C1 segment of cervical spinal cord (tissue), 14 donors: ENCODE measurements around the gene SBK1.

Experiments used
- DNase-seq, 14 donors: peaks; one replicate each; lab custom pipeline; 2025; lab: John Stamatoyannopoulos, UW

Gene SBK1

DNA sequence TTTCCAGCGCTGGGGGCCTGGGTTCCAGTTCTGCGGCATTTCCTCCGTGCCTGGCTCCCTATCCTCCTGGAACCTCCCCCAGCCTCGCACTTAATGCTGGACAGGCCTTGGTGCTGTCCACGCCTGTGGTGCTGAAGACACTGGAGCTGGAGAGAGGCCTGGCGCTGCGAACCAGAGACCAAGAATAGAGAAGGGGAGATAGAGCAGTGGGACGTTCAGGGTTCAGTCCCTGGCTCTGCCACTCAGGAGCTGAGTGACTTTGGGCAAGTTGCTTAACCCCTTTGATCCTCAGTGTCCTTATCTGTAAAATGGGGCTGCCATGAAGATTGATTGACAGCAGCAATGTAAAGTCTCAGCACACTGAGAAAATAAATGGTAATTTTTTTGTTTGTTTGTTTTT is 11.9 kb downstream of the SBK1 start:
- peak in 1 of 14 donors; percentile 4 for DNase-seq

DNA sequence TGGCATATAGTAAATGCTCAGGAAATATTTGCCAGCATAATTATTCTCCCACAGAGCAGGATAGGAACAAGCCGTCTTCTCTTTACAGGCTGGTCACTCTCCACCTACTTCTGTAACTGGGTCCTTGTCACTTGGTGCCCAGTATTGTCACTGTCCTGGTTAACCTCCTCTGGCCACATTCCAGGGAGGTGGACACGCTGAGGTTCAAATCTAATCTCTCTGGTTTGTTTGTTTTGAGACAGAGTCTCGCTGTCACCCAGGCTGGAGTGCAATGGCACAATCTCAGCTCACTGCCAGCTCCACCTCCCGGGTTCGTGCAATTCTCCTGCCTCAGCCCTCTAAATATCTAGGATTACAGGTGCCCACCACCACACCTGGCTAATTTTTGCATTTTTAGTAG is 15.6 kb downstream of the SBK1 start:
- no peak for DNase-seq

DNA sequence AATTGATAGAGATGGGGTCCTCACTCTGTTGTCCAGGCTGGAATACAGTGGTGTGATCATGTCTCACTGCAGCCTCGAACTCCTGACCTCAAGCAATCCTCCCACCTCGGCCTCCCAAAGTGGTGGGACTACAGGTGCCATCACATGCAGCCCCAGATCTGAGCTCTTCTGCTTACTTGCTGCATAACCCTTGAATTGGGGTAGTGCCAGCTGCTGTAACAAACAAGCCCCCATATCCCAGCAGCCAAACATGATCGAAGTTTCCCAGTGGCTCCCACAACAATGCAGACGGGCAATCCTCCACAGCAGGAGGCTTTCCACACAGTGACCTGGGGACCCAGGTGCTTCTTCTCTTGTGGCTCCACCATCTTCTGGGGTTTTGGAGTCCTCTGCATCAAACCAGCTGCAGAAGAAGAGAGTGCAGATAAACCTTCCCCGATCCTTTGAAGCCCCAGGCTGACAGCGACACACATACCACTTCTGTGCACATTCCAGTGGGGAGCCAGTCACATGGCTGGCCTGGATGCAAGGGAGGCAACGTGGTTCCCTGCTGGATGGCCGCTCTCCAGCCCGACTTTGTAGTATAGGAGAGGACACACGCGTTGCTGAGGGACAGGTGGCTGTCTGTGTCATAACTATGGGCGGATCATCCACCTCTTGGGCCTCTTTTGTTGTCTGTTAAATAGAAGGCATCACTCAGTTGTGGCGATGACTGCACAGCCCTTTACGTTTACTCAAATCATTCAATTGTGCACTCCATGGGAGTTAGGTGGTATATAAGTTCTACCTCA is 16.7 kb downstream of the SBK1 start:
- peak in 1 of 14 donors; percentile 18 for DNase-seq

DNA sequence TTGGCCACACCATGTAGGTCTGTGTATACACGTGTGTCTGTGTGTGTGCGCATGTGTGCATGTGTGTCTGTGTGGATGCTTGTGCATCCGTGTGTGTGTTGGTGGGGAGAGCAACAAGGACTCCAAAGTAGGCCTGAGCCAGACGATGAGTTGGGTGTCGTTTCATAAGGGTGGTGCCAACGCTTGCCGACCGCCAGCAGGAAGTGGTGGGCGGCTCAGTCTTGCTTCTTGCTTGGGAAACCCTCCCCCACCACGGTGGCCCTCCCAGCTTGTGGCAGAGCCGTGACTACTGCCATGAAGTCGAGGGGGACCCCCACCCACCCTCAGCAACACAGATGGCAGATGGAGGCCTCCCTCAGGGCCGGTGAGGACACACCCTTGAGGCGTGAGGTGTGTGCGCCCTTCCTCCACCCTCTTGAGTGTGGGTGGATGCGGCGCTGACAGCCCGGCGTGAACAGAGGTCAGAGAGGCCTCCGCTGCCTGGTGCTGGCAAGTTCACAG is 17.5 kb downstream of the SBK1 start:
- DNase-seq, result no peak

DNA sequence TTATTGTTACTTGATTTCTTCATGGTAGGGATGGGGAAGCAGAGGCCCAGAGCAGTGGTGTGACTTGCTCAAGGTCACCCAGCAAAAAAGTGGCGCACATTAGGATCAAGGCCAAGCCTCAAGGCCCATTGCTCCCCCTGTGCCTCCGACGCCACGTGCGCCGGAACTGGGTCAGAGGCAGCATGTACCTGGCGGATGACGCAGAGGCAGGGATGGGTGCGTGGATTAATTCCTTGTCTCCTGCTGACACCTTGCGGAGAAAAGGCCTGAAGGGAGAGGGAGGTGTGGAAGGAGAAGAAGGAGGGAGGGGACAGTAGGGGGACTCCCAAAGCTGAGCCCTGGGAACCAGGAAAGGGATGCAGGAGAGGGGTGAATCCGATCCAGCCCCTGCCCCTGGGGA is 18.5 kb downstream of the SBK1 start:
- no peak for DNase-seq

DNA sequence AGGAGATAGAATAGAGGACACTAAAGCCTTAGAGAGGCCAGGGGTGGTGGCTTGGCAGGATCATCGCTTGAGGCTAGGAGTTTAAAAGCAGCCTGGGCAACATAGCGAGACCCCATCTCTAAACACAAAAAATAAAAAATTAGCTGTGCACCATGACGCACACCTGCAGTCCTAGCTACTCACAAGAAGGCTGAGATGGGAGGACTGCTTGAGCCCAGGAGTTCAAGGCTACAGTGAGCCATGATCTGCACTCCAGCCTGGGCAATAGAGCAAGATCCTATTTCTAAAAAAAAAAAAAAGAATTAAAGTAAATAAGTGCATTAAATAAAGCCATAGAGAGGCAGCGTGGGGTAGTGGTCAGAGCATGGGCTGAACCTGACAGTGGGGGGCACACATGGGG is 19.1 kb downstream of the SBK1 start:
- DNase-seq, result no peak

DNA sequence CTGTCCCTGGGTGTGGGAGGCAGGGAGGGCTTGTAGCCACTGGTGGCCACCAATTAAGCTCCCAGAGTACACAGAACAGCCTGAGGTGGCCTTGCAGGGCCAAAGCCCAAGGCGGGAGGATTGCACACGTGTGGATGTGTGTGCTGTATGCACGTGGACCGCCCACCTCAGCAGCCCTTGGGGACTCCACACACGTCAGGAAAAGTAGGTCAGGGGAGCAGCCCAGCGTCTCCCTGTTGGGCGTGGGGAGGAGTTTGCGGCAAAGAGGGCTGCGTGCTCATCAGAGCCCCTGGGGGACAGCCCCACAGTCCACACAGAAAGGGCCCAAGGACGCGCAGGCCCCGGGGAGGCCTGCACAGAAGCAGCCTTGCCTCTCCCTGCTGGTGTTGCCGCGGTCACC is 19.6 kb downstream of the SBK1 start:
- no peak for DNase-seq

DNA sequence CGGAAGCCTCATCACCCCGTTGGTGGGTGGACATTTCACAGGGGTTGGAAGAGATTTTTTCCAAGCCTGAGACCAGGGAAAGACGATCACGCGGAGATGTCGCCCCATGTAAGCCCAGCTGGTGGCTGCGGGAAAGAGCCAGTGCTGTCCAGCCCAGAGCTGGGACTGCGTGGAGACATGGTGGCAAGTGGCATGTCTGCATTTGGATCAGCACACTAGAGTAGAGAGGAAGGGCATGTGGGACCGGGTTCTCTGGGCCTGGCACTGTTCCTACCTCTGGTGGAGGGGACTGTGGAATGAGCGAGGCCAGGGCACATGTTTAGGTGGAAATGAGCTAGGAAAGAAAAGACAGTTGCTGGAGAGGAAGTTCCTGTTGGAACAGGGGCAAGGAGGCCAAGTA is 20.0 kb downstream of the SBK1 start:
- DNase-seq, result no peak

DNA sequence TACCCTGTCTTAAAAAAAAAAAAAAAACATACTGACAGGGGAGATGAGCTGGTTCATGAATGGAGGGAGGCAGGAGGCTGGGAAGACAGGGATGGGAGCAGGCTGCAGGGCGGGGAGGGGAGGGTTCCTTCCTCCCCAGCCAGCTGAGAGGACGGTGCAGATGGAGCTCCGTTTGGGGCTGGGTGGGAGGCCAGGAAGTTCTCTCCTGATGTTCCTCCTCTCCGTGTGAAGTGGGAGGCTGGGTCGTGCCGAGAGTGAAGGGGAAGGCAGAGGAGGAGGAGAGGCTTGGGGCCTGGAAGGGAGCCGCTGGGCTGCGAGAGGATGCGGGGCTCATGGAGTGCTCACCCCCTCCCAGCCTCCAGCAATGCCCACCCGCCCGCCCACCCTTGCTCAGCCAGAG is 21.3 kb downstream of the SBK1 start:
- DNase-seq, result no peak

DNA sequence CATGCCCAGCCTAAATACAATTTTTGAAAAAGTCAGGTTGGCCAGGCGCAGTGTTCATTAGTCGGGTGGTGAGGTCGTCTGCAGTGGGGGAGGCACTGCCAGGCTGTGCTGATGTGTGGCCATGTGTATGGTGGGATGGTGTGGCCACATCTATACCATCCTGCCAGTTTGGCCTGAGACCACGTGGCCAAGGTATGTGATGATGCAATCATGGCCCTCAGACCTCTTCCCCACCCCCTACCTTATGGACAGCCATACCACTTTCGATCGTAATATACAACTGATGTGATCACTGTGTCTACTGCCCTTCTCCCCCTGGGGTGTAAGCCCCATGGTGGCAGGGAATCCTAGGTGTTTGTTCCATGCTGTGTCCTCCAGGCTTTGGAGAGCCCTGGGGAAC is 23.7 kb downstream of the SBK1 start:
- no peak for DNase-seq

DNA sequence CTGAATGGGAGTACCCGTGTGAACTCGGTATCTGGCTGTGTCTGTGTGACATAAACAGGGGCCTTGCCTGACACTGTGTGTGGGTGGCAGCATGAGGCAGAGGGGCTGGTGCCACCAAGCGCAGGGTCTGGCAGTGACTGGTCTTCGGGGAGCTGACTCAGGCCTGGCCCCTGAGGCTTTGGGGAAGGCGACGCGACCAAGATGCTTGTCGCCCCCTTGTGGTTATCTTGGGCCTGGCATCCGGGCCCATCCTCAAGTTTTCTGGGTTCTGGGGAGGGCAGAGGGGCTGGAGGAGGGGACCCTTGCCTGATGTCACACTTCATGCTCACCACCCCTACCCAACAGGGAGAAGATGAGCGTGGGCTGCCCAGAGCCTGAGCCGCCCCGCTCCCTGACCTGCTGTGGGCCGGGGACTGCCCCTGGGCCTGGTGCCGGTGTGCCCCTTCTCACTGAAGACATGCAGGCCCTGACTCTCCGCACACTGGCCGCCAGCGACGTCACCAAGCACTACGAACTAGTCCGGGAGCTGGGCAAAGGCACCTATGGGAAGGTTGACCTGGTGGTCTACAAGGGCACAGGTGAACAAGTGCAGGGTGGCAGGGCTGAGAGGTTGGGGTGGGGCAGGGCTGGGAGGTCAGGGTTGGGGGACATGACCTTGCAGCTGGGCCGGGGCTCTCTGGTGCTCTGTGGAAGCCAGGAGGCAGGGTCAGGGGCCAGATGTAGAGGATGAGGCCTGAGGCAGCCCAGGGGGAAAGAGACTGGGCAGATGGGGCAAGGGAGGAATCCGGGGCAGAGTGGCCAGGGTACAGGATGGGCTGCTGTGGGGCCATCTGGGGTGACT is 24.9 kb downstream of the SBK1 start:
- DNase-seq, result peak in 8 of 14 donors; percentile 7 to 43 (median 32)

DNA sequence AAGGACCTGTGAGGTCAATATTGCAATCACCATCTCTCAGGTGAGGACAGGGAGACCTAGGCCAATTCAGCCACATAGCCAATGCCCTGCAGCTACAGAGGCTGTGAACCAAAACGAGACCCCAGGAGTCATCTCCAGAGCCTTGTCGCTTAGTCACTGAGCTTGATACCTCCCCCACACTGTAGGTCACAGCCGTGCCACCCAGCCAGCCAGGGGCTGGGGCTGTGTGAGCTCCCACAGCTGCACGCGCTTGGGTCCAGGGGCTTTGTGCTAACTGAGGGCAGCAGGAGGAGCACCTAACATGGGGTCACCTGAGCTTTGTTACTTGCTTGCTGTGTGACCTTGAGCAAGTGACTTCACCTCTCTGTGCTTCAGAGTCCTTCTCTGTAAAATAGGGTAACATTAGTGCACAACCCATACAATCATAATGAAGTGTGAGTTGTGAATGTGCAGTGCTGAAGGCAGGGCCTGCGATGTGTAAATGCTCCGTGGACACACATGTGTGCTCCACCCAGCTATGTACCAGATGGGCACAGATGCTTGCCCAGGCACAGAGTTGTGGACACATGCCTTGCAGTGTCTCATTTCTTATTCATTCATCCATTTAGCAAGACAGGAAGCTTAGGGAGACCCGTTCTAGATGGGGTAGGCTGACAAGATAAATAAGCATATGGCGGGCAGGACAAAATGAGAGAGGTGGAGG is 25.9 kb downstream of the SBK1 start:
- DNase-seq, result peak in 1 of 14 donors; percentile 0

DNA sequence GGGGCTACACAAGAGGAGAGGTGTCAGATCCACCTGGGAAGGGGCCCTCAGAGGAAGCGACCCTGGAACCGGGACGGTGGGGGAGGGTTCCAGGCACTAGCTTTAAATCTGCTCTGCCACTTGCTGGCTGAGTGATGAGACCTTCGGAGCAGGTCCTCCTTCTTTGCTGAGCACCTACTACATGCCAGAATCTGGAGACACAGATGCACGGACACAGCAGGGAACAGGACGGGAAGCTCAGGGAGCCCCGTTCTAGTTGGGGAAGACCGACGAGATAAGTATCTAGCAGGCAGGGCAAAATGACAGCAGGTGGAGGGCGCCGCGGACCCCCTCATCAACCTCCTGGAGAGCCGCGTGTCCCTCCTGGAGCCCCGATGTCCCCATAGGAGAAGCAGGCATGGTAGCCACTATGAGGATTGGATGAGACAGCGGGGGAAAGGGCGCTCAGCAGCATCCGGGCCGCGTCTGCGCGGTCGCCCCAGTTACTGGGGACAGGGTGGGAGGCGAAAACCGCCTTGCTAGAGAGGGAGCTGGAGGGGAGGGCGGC is 27.2 kb downstream of the SBK1 start:
- no peak for DNase-seq

DNA sequence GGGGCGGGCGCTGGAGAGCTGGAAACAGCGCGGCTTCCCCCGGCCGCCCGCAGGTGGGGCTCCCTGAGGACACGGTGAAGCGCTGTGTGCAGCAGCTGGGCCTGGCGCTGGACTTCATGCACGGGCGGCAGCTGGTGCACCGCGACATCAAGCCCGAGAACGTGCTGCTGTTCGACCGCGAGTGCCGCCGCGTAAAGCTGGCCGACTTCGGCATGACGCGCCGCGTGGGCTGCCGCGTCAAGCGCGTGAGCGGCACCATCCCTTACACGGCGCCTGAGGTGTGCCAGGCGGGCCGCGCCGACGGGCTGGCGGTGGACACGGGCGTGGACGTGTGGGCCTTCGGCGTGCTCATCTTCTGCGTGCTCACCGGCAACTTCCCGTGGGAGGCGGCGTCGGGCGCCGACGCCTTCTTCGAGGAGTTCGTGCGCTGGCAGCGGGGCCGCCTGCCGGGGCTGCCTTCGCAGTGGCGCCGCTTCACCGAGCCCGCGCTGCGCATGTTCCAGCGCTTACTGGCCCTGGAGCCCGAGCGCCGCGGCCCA is 27.8 kb downstream of the SBK1 start:
- DNase-seq, result no peak

DNA sequence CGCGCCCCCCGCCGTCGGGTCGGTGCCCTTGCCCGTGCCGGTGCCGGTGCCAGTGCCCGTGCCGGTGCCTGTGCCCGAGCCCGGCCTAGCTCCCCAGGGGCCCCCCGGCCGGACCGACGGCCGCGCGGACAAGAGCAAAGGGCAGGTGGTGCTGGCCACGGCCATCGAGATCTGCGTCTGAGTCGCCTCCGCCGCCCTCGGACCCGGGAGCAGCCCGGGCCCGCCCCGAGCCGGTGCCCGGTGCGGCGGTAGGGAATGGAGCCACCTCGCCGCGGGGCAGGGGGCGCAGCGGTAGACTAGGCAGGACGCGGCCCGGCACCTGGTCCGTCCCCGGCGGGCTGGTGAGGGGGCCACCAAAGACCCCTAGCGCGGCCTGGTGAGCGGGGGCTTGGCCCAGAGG is 28.4 kb downstream of the SBK1 start:
- no peak for DNase-seq

DNA sequence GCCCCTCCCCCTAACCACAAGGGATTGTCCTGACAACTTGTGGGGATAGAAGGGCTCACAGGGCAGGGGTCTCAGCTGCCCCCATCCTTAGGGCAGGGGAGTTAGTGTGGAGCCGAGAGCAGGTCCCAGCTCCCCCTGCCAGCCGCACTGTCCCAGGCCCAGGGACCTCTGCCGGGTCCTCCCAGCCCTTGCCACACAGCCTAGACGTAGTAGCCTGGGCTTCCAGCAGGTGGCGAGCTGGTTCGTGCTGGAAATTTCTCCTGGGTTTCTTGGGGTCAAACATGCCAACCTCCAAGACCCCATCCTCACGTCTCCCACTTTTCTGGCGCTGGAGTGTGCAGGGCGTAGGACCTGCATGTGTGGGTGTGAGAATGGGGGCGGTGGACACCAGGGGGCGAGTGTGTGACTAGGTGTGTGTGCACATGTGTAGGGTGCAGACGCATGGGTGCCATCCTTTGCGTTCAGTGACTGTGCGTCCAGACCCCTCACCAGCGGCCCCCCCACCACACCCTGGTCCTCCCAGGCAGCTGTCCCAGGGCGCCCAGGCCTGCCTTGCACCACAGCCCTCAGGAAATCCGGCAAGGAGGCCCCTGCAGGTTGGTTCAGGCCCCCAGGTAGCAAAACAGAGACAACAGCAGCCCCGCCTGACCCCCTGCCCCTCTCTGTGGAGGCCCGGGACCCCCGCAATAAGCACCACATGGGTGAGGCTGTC is 29.5 kb downstream of the SBK1 start:
- DNase-seq, result peak in 2 of 14 donors; percentile 2 to 3

DNA sequence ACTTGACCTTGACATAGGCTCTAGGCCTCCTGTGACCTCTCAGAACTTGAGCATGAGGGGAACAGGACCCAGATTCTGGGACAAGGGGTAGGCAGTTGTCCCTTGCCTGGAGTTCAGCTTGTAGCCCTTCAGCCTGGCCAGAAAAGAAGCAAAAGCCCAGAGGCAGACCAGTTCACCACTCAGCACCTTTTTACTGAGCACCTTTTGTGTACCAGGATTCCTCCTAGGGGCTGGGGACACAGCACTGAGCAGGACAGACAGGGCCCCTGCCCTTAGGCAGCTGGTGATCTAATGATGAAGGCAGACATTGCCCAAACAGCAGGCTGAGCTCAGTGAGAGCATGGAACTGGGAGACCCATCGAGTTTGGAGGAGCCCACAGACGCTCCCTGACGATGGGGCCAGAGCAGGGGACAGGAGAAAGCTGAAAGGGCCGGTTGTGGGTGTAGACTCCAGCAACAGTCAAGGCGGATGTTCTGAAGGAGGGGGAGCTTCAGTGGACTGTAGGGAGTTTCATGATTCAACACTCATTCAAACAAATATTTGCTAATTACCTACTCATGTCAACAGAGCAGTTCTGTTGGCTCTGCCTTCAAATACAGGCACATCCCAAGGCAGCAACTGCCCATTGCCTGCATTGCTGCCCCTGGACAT is 32.0 kb downstream of the SBK1 start:
- no peak for DNase-seq

DNA sequence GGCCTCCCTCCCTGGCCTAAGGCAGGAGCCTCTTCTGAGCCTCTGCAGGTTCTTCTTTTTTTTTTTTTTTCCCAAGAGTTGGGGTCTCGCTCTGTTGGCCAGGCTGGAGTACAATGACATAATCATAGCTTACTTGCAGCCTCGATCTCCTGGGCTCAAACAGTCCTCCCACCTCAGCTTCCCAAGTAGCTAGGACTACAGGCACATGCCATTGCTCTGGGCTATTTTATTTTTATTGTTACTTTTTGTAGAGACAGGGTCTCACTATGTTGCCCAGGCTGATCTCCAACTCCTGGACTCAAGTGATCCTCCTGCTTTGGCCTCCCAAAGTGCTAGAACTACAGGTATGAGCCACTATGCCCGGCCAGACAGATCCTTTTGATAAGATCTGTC is 32.6 kb downstream of the SBK1 start:
- DNase-seq, result no peak

DNA sequence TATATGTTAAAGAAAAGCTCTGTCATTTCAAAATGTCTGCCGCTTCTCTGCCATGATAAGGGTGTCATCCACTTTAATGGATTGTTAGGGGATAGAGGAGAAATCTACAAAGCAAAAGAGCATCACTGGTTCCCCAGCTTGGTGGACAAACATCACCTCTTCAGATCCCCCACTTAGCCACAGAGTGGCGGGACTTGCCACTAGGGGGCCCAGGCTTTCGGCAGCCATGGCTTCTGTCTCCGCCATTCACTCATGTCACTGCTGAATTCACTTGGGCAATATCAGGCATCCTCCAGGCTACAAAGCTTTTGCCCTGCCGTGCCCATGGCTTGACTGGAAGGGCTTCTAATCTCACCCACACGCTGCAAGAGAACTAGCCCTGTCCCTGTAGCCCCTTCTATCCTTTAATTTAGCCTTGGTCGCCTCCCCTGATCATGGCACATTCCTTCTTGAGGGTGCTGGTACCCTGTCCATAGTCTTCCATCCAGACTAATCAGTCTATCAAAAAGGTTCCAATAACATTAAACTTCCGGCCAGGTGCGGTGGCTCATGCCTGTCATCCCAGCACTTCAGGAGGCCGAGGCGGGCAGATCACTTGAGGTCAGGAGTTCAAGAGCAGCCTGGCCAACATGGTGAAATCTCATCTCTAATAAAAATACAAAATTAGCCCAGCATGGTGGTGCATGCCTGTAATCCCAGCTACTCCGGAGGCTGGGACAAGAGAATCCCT is 34.7 kb downstream of the SBK1 start:
- DNase-seq, result peak in 7 of 14 donors; percentile 6 to 42 (median 14)

DNA sequence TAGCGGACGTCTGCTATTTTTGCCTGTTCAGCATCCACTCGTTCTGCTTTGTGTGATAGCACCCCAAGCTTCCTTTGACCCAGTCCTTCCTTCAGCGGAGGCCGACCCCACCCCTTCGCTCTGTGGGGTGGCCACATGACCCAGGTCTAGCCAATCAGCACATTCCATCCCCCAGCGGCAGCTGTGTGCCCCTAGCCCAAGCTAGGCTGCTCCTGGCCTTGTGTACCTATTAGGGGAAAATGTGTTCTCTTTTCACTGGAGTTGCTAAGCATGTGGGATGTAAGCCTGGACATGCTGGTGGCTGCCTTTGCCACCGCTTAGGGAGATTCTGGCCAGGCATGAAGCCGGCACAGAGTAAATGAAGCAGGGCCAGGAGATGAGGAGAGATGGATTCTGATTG is 37.9 kb downstream of the SBK1 start:
- DNase-seq, result peak in 10 of 14 donors; percentile 2 to 57 (median 30)
